RWPE1 (cell line): Measurements from ENCODE around the gene CAPN2.
"Not testable (repeated sequence)": the region's sequence is repeated elsewhere in the genome, so short reads cannot be mapped to it uniquely, and the experiment has no call there.

Experiments
- CTCF ChIA-PET: fragments of 350-600 bp; sonication (Branson Sonifier 250); formaldehyde crosslinking; extraction: SDS; loops from one replicate; lab custom pipeline; 2021; lab: Yijun Ruan, JAX
- POLR2A ChIA-PET: fragments of 400-600 bp; formaldehyde crosslinking; extraction: SDS; loops from one replicate; lab custom pipeline; 2020; ENCODE audit warnings: antibody characterized with exemption; ENCODE audit not compliant: low non-redundant PET; lab: Yijun Ruan, JAX
- DNase-seq: peaks from one replicate; pipeline ENCODE4 v3.0.0; 2012; ENCODE audit warnings: low spot score
- H3K27ac ChIP-seq: fragments of 450-650 bp; 2 replicates; pipeline ENCODE4 v1.5.1; 2017
- CTCF ChIP-seq: fragments of 450-650 bp; conservative IDR thresholded peaks from 2 replicates; pipeline ENCODE4 v1.5.1; 2017; ENCODE audit warnings: low read depth, mild to moderate bottlenecking

Gene CAPN2

GRCh38 chr1:223737342-223737741 lies 25.0 kb downstream of the CAPN2 start:
- DNase-seq, result no peak
- TF ChIP-seq CTCF, result no peak
- peak overlapping the region; percentile 59 for H3K27ac ChIP-seq
- ChIA-PET CTCF (no interaction called here), POLR2A (no interaction called here)

DNA sequence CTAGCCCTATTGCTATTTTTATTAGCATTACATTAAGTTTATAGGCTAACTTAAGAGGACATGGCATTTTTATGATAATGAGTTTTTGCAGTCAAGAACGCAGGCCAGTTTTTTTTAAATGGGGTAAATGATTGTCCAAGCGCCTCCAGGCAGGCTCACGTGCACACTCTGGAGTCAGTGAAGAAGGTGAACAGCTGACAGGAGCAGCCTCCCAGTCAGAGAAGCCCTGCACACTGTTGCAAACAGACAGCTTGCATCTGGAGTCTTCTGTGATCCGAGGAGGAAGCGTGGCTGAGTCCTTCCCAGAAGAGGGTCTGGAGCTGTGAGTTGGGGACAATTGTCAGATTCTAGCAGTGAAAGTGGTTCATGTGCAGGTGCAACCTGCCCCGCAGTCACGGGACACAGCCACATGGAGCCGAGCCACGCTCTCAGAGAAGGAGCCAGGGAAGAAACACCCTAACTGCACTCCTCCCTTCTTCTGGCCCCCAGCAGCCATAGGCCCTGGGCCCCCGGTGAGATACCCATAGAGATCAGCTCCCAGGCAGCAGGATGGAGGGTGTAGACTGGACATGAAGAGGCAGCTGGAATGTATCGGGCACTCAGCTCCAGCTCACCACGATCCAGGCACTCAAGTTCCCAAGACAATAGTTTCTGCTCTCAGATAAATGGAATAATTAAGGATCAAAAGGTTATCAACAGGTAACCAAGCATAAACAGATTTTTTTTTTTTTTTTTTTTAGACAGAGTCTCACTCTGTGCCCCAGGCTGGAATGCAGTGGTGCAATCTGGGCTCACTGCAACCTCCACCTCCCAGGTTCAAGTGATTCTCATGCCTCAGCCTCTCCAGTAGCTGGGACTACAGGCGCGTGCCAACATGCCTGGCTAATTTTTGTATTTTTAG lies 26.4 kb downstream of the CAPN2 start:
- POLR2A ChIA-PET, result no interaction called here
- CTCF ChIA-PET, result interaction anchor here (0.6 to 1.6 kb wide), 3 partner anchors 10 to 1072 kb away, joined by 3 to 5 read pairs (median 3); no protein-coding TSS in a partner anchor
- DNase-seq, result no peak
- no peak for TF ChIP-seq CTCF
- peak overlapping the region; percentile 76 for H3K27ac ChIP-seq

DNA sequence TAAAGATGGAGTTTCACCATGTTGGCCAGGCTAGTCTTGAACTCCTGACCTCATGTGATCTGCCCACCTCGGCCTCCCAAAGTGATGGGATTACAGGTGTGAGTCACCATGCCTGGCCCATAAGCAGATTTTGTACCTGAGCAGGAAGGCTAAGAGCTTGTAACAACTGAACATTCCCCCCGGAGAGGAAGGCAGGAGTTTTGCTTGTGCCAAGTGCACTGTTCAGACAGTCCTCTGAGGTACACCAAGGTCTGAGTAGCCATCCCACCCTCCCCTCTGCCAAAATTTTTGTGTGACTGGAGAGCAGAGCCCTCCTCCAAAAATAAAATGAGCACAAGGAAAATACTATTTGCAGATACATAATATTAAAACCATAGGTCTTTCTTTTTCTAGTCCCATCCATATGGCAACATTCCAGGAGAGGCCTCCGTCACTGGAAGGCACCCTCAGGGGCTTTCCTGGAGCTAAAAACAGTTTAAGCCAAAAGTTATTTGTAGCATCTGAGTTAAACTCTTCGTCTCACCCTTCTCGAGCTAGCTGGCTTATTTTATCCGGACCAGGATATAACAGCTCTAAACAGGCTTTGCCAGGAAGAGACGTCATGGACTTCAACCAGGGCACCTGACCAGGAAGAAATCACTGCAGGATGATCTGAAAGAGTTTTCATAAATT lies 27.2 kb downstream of the CAPN2 start:
- CTCF ChIA-PET, result interaction anchor here (1.6 kb wide), 1 partner anchor 10 kb away, joined by 5 read pairs; no protein-coding TSS in a partner anchor
- POLR2A ChIA-PET, result no interaction called here
- no peak for TF ChIP-seq CTCF

GRCh38 chr1:223740038-223740736 lies 27.8 kb downstream of the CAPN2 start:
- DNase-seq, POLR2A ChIA-PET: not testable (repeated sequence)
- CTCF ChIA-PET, result interaction anchor here (0.5 kb wide), 1 partner anchor 43 kb away, joined by 4 read pairs; no protein-coding TSS in a partner anchor
- peak overlapping the region; percentile 76; the same call in 1 of the 2 replicates for H3K27ac ChIP-seq

More for the DNA sequence above, 27.2 kb downstream of the CAPN2 start:
- no peak for DNase-seq
- peak overlapping the region; percentile 76 for H3K27ac ChIP-seq

GRCh38 chr1:223741861-223742260 lies 29.5 kb downstream of the CAPN2 start:
- H3K27ac ChIP-seq, result peak overlapping the region; percentile 72
- ChIA-PET POLR2A (interaction anchor here (0.7 kb wide), 1 partner anchor 42 kb away, joined by 3 read pairs; no protein-coding TSS in a partner anchor), CTCF (no interaction called here)
- no peak for TF ChIP-seq CTCF
- peak; percentile 77 for DNase-seq

DNA sequence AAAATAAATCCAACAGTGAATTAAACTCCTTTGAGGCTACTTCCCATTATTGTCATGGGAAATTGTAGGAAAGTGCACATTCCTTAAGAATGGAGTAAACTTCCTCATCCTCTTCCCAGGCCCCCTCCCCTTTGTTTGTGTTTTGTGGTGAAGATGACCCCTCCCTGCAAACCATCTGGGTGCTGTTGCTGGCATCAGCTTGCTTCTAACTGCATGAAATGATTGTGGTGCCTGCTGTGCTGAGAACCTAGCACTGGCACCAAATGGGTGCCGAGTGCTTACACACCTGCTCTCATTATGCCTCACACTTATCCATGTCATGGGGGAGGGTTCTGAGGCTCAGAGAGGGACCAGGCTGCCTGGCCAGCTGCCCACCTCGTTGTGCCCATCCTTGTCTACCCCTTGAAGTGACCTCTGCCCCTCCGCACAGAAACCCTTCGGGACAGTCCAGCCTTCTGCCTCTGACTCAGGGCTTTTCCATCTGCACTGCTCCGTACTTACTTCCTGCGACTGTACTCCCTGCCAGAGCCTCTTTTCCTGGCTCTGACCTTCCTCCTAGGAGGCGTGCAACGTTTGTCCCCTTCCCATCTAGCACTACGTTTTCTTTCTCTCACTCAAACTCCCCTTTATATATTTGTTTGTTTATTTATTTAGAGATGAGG lies 30.6 kb downstream of the CAPN2 start:
- H3K27ac ChIP-seq, result peak overlapping the region; percentile 72
- ChIA-PET POLR2A (no interaction called here), CTCF (no interaction called here)
- DNase-seq, result no peak
- TF ChIP-seq CTCF, result no peak
